Activated CD8-positive, alpha-beta memory T cell treated with anti-CD3 and anti-CD28 coated beads for 48 hours (primary cell): ENCODE results near the gene CALY.

ENCODE experiments used
- DNase-seq, 3 experiments: peaks; one replicate each; pipeline ENCODE4 v3.0.0-alpha.2; 2020; ENCODE audit warnings: low read depth in 2 of 3, low spot score in 2 of 3

CALY gene

GRCh38 chr10:133292919-133293809, 43.5 kb downstream of the CALY start:
- no peak for DNase-seq

- DNase-seq = no peak
Observed at GRCh38 chr10:133289761-133290160, 46.9 kb downstream of the CALY start.

DNA sequence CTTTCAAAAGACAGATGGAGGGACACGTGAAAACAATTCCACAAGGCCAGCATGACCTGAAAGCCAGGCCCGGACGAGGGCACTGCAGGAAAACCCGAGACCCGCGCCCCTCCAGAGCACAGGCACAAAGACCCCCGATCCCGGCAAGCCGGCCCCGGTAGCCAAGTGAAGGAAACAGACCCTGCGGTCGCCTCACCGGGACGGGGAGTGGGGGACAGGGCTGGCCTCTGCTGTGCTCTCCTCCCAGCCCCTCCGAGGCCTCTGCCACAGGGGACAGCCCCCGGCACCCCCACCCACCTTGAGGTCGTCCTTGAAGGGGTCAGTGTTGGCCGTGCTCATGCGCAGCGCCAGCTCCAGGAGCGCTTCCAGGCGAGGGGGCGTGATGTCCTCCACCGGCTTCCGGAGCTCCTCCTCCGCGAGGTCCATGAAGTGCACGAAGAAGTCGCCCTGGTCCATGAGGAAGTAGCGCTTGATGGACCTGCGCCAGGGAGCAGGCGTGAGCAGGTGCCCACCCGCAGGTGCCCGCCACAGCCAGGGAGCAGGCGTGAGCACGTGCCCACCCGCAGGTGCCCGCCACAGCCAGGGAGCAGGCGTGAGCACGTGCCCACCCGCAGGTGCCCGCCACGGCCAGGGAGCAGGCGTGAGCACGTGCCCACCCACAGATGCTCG, 48.7 kb downstream of the CALY start:
- no peak for DNase-seq

GRCh38 chr10:133286366-133286765, 50.3 kb downstream of the CALY start:
- DNase-seq = no peak

GRCh38 chr10:133285217-133285616, 51.5 kb downstream of the CALY start:
- DNase-seq = no peak

- DNase-seq = no peak
Observed at GRCh38 chr10:133283931-133284330, 52.8 kb downstream of the CALY start.

DNA sequence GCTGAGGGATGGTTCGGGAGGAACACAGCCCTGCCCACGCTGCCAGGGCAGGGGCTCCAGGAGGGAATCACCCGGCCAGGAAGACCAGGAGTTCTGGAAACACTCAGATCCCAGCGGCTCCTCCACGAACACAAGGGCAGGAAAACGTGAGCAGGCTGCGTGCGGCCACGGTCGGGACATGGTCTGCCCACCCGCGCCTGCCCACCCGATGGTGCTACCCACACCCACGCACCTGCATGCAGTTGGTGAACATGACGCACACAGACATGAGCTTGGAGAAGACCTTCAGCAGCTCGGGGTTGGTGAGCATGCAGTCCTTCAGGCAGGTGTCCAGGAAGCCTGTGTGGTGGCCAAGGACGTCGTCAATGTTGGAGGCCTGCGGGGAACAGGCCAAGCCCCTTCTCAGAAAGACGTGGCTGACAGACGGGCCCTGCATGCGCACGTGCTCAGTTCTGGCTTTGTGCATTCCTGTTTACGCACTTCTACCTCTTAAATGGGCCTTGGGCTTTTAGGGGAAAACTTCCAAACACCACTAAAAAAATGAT, 53.8 kb downstream of the CALY start:
- DNase-seq = no peak

DNA sequence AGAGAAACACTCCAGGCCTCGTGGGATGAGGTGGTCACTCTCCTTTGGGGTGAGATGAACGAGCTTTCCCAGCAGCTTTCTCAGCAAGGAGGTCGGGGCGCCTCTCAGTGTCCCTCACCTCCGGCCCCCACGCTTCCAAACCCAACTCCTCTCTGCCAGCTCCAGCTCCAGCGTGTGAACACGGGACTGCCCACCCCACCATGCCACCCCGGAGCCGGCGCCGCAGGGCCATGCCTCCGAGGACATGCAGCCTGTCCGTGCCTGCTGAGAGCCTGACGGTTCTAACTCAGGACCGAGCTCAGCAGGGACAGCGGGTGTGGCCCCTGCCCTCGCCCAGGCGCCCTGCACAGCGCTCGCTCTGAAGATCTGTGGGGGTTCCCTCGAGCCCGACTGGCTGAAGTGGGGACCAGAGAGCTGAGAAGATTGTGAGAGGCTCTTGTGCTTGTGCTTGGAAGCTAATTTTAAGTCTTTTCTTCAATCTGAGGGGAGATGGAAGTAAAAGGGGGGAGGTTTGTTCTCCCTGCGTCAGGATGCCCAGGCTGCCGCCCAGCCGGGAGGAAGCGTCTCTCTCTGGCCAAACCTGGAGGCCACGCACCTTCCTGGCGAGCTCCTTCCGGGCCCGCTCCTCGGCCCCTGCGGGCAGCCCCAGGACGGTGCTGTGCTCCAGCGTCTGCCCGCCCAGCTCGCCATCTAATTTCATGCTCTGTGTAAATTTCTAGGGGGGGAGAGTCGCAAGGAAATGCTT, 54.9 kb downstream of the CALY start:
- no peak for DNase-seq

DNA sequence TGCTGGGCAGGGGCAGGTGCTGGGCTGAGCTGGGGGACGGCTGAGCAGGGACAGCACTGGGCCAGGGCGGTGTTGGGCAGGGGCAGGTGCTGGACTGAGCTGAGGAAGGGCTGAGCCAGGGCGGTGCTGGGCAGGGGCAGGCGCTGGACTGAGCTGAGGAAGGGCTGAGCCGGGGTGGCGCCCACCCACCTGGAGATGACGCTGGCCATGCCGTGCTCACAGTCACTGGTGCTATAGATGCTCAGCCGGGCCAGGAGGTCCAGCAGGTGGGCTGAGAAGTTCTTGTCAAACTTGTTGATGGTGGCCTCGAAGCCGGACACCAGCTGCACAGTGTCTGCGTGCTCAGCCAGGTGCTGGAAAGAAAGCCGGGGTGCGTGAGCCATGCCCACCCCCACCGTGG, 55.6 kb downstream of the CALY start:
- no peak for DNase-seq

DNA sequence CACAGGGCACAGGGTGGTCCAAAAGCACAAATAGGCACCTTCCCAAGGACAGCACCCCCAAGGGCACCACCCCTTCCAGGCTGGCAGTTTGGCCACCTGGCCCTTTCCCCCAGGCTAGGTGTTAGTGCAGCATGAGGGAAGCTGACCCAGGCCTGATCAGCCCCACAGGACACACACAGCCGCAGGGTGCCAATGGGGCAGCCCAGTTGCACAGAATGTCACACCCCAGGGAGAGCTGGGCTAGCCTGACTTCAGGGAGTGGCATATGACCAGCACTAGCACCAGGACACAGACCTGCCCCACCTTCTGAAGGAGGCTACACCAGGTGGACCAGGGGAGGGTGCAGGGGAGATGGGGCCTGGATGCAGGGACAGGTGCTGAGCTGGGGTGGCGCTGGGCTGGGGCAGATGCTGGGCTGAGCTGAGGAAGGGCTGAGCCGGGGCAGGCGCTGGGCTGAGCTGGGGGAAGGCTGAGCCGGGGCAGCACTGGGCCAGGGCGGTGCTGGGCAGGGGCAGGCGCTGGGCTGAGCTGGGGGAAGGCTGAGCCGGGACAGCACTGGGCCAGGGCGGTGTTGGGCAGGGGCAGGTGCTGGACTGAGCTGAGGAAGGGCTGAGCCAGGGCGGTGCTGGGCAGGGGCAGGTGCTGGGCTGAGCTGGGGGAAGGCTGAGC, 56.2 kb downstream of the CALY start:
- no peak for DNase-seq

DNA sequence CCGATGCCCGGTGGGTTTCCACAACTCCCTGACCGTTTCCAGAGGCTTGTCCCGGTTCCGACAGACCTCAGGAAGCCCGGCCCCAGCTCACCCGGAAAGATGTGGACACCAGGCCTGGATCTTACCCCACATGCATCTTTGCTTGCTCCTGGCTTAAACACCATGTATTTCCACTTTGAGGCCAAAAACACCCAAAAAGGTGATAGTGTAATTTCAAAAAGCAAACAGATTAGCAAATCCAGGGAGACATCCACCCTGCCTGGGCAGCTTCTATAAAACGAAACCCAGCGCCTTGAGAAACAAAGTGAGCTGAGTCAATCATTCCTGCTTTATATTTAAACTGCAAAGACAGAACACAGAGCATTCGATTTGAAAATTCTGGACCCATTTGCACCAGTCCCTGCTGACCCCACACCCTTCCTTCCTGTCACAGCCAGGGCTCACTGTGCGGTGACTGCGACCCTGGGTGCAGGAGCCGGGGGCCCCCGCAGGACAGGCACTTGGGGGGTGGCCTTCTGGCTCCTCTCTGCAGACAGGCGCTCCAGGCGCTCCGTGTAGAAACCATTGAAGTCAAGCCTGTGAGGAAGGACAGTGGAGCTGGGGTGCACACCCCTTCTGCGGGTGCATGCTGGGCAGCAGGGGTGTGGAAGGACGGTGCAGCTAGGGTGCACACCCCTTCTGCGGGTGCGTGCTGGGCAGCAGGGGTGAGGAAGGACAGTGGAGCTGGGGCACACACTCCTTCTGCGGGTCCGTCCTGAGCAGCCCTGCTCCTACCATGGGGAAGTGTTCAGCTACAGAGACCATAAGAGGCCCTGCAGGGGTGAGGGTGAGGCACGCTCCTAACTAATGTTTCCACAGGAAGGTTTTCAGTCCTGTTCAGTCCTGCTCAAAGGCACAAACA, 57.1 kb downstream of the CALY start:
- no peak for DNase-seq

GRCh38 chr10:133278577-133279265, 58.0 kb downstream of the CALY start:
- DNase-seq = no peak

DNA sequence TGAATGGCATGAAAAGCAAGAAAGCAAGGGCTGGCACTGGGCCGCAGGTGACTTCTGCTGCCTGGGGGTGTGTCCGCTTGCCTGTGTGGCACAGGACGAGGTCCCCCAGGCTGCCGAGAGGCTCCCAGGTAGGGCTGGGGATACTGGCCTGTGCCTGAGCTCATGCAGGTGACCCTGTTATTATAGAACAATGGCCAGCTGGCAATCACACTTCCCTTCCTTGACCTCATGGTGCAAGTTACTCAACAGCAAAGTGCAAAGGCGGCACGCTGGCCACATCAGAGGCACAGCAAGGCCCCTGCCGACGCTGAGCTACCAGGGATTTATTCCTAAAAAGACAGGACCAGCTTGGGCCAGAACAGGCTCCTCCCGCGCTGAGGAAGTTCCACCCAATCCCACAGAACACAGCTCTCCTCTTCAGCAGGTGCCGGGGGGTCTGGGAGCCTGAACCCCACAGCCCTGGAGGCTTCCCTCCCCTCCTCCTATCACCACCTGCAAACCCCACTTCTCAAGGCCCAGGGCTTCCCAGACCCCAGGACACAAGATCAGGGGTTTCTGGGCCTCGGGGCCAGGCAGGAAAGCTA, 58.6 kb downstream of the CALY start:
- no peak for DNase-seq

DNA sequence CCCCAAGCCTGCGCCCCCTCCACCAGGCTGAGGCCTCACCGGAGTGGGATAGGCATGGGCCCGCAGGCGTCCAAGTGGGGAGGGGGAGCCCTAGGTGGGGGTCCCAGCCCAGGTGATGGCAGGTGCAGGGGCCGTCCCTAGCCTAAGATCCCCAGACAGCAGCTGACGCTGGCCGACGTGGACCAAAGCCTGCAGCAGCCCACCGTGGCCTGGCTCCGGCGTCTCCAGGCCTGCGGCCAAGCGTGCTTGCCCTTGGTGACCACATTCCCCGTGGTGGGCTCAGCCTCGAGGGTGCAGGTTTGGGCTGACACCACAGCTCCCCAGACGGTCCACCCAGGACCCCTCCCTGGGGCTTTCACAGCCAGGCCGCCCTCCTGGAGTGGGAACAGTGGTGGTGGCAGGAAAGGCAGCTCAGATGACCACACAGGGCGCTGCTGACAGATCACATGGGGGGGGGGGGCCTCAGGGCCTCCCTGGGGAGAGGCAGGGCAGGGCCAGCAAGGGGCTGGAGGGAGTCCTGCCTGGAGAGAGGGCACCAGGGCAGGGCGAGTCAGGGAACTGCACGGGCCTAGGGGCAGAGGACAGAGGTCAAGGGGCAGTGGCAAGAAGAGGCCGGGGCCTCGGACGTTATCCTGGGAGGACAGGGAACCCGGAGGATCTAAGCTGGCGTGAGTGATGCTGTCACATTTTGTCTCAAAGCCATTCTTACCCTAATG, 59.3 kb downstream of the CALY start:
- no peak for DNase-seq

DNA sequence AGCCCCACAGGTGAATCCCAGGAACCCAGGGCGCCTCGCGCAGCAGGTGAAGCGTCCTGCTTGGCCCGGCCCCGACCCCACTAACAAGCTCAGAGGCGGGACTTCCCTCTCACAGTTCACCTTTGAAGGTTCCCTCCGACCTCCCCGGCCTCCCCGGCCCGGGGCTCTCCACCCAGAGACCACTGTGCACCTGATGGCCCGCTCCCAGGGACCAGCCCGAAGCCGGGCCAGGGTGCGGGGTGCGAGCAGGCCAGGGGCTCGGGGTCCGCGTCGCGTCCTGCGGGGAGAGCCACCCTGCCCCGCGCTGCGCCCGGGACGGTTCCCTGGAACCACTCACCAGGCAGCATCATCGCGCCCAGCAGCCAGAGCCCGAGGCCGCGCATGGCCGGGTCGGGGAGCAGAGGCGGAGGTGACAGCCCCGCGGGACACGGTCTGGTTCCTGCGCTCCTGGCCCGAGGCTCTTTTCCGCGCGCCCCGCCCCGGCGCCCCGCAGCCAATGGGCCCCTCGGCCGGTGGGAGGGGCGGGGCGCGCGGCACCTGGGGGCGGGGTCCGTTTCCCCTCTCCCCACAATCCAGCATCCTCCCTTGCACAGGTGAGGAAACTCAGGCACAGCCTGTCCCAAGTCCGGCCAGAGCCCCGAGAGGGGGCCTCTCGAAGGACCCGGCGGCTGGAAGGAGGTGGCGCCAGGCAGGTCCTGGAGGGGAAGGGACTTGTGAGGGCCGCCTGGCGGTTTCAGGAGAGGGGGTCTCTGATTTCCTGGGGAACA, 60.1 kb downstream of the CALY start, which contains the start of gene ADAM8:
ADAM8 (minus strand) TSS at position 434 of the 767 bp plus-strand sequence; CDS start at position 383, 51 bp downstream.
- DNase-seq = peak in 1 of 3 experiments; percentile 55

DNA sequence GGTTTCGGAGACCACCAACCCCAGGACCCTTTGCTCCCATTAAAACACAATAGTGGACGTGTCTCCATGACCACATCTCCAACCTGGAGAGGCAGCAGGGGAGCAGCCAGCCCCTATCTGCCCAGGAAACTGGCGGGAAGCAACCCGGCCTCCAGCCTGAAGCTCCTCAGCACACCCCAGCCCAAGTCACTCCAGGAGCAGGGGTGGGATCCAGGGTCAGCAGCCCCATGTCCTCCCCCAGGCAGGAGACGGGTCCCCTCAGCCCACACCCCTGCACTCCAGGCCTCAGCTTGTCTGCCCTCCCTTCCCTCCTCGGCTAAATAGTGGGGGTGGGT, 60.6 kb downstream of the CALY start:
- no peak for DNase-seq

GRCh38 chr10:133275684-133276092, 61.0 kb downstream of the CALY start:
- peak in 1 of 3 experiments; percentile 35 for DNase-seq
